ENCODE results near the gene DHX57.

The DHX57 gene

GRCh38 chr2:38875576-38876367 lies at the start of gene DHX57, which contains the start of gene MORN2:
Gene DHX57, minus strand, starts transcription at chr2:38875934. Its CDS starts 7,529 bp downstream, at chr2:38868405.
Gene MORN2, plus strand, starts transcription at chr2:38875976.
- DNase-seq: peak; percentile 83

- no peak for DNase-seq
These were observed 47.2 kb upstream of the DHX57 start for GRCh38 chr2:38922902-38923301.

GRCh38 chr2:38922389-38922788 lies 46.7 kb upstream of the DHX57 start:
- no peak for DNase-seq

- DNase-seq: no peak
These were observed 36.9 kb upstream of the DHX57 start for GRCh38 chr2:38912619-38913018.

GRCh38 chr2:38911191-38911590 lies 35.5 kb upstream of the DHX57 start:
- no peak for DNase-seq

DNA sequence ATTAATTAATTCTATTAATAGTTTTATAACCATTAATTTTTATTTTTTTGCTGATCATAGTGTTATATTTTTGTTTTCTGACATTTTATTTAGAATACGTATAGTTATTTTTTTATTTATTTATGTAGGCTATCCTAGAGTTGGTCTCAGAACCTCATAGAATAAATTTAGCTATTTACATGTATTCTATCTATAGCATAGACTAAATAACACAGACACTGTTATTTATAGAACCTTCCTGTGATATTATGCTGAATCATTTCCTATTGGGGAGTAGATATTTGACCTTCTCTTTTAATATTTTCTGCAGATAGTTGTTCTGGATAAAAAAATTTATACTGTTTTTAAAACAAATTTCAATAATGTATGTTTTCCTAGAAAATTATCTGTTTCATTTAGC lies 34.1 kb upstream of the DHX57 start:
- no peak for DNase-seq

DNA sequence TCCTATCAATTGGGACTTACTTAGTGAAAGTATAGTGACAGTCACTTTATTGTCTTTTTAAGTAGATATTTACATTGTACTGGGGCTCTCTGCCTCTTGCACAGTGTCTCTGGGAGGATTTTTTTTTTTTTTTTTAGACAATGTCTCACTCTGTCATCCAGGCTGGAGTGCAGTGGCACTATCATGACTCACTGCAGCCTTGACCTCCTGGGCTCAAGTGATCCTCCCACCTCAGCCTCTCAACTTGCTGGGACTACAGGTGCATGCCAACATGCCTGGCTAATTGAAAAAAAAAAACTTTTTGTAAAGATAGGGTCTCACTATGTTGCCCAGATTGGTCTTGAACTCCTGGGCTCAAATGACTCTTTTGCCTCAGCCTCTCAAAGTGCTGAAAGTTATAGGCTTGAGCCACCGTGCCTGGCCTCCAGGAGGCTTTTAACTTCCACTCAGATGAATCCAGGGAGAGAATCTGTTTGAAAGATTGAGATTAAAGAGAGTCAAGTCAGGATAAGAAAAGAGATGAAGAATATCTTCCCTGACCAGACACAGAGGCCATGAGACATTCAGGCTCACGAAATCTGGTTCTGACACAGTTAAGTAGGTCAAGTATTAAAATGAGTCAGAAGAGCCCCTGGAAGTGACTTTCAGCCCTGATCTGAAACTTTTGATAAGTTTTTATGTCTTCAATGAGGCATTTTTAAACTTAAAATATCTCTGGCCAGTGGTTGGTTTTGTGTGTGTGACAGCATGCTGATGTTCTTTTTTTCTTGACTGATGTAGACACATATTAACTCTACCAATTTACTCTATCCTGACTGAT lies 32.2 kb upstream of the DHX57 start:
- no peak for DNase-seq

DNA sequence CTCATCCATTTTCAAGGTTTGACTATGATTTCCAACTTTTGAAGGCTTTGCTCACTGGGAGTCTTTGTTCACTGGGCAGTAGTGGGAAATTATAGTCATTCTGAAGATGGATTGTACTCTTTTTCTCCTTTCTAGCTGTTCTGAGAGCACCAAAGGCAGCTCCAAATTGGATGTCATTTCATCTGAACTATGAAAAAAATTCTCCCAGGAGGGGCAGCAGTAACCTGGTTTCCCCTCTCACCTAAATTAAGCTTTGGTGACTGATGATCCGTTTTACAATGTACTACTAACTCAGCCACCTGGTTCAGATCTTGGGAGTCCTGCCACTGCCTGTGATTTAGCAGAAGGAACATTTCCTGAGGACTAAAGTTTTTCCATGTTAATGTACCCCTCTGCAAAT lies 31.5 kb upstream of the DHX57 start:
- DNase-seq: no peak

GRCh38 chr2:38905251-38905650 lies 29.5 kb upstream of the DHX57 start:
- no peak for DNase-seq

DNA sequence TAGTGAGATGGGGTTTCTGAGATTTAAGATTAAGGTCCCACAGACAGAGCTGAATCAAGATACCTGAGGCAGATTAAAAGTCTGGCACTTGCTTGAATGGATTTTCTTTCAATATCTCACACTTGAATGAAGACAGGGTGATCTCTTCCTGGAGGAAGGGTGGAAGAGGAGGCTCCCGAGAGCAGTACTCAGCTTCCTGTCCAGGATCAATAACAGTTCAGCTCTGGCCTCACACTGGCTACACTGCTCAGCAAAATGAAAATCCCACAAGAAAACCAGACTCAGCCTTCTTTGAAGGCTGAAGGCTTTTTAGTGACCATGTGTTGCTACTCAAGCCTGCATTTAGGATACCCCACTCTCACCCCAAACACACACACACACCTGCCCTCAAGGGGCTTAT lies 25.0 kb upstream of the DHX57 start:
- no peak for DNase-seq

GRCh38 chr2:38898256-38898655 lies 22.5 kb upstream of the DHX57 start:
- DNase-seq: no peak

DNA sequence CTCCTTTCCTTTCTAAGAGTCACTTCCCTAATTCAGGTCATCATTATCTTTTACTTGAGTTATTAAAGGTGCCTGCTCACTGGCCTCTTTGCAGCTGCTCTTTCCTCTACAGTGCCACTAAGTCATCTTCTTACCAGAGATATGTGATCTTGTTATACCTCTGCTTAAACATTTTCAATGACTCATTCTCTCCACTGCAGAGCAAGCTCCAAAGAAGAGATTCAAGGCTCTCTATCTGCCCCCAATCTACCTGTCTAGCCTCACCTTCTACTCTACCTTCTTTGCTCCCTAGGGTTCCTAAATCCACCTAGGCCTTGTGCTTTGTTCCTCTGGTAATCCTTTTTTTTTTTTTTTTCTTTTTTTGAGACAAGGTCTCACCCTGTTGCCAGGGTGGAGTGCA lies 17.1 kb upstream of the DHX57 start:
- DNase-seq: no peak

GRCh38 chr2:38889575-38889974 lies 13.8 kb upstream of the DHX57 start, which contains the start of gene ARHGEF33:
Gene ARHGEF33, plus strand, starts transcription at chr2:38889875. Its CDS starts 29,573 bp downstream, at chr2:38919448.
- DNase-seq: no peak

DNA sequence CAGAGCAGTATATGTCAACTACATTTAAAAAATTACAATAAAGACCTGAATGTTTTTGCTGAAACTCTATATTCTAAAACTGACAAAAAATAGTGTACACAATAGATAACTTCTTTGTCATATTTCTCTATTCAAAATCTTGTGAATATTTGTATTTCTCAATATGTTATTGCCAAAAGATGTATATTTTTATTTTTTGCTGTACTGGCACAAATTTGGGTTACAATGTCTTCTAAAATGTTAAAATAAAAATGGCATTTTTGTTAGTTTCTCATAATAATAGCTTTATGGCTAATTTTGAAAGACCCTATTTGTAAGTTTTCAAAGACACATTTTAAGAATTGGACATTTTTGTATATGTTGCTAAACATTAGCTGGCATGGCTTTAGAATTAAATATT lies 13.3 kb upstream of the DHX57 start:
- no peak for DNase-seq

GRCh38 chr2:38887902-38888554 lies 12.3 kb upstream of the DHX57 start:
- no peak for DNase-seq

DNA sequence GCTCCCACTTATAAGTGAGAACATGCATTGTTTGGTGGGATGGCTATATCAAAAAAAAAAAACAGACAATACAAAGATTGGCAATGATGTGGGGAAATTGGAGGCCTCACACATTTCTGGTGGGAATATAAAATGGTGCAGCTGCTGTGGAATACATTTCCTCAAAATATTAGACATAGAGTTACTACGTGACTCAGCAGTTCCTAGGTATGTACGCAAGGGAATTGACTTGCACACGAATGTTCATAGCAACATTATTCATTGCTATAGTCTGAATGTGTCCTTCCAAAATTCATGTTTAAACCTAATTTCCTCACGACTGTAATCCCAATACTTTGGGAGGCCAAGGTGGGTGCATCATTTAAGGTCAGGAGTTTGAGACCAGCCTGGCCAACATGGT lies 11.6 kb upstream of the DHX57 start:
- no peak for DNase-seq

GRCh38 chr2:38886063-38886462 lies 10.3 kb upstream of the DHX57 start:
- no peak for DNase-seq

DNA sequence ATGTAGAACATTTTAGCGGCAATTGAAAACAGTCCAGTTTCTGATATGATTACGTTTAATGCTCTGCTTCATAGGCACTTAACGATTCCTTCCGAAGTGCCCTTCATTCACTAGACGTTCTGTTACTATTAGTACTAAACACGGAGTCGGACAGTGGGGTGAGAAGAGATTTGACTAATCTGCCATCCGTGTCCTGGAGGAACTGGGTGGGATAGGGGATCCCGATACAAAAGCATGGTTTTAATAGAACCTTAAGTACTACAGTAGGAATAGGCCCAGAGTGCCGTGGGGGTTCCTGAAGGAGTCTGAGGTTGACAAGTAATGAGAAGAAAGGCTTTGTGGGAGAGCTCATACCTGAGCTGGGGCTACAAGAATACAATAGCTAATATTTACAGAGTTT lies 673 bp upstream of the DHX57 start:
- no peak for DNase-seq

- DNase-seq: no peak
These were observed 533 bp downstream of the DHX57 start for GRCh38 chr2:38875227-38875575.

DNA sequence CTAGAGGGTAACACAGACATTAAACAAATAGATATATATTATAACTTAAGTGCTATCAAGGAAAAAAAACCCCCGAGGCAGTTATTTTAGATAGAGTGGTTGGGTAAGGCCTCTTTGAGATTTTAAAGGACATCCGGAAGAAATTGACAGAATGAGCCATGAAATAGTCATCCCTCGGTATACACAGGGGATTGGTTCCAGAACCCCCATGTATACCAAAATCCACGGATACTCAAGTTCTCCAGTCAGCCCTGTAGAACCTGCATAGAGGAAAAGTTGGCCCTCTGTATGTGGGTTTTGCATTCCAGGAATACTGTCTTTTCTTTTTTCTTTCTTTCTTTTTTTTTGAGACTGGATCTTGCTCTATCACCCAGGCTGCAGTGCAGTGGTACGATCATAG lies 2.0 kb downstream of the DHX57 start:
- no peak for DNase-seq

DNA sequence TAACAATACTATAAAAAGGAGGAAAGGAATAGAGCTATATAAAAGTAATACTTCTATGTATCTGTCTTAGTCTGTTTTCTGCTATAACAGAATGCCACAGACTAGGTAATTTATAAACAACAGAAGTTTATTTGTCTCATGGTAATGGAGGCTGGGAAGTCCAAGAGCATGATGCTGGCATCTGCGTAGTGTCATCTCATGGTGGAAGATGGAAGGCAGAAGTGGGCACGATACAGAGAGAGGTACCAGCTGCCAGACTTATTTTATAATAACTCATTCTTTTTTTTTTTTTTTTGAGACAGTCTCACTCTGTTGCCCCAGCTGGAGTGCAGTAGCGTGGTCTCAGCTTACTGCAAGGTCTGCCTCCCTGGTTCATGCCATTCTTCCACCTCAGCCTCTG lies 4.3 kb downstream of the DHX57 start:
- no peak for DNase-seq

DNA sequence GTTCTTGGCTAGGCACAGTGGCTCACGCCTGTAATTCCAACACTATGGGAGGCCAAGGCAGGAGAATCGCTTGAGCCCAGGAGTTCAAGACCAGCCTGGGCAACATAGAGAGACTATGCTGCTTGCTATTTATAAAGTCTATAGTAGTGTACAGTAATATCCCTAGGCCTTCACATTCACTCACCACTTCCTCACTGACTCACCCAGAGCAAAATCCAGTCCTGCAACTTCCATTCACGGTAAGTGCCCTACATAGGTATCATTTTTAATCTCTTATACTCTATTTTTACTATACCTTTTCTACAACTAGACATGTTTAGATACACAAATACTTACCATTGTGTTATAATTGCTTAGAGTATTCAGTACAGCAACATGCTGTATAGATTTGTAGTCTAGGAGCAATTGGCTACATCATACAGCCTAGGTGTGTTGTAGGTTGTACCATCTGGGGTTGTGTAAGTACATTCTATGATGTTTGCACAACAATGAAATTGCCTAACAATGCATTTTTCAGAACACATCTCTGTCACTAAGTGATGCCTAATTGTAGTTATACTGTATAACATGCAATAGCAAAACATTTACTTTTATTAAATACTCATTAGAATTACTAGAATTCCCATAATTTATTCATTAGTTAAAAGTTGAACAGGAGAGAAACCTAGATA lies 8.8 kb downstream of the DHX57 start:
- DNase-seq: no peak

DNA sequence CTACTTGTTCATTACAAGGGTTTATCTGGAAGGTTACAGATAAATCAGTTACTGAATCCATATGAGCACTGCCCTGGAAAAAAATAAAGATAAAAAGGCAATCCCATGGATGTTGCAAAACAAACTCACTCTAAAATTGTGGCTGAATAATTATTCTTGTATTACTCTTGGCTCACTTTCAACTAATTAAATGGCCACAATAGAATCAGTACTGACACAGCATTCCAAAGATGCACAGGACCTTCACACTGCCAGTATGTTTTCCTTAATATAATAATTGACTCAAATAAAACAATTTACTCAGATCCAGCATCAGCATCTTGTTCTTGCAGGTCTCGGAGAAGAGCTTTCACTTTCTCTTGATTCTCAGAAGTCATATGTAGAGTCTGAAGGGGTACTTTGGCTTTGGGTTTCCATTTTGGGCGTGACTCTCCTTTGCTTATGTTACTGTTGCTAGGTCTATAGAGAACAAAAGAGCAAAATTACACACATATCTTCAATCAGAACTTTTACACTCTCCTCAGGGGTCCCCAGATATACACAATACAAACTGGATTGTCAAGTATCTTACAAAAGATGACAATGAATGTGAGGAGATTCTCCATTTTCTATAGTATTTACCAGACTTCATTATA lies 12.6 kb downstream of the DHX57 start:
- DNase-seq: no peak
